Raji (cell line): Measurements from ENCODE around the gene GALNT13.

ENCODE experiments used
- POLR2A ChIP-seq: IDR thresholded peaks from 2 replicates; pipeline ENCODE4 v1.6.1; 2011; ENCODE audit warnings: low read depth, low read length, control low read depth; ENCODE audit not compliant: insufficient read depth

GALNT13 gene

DNA sequence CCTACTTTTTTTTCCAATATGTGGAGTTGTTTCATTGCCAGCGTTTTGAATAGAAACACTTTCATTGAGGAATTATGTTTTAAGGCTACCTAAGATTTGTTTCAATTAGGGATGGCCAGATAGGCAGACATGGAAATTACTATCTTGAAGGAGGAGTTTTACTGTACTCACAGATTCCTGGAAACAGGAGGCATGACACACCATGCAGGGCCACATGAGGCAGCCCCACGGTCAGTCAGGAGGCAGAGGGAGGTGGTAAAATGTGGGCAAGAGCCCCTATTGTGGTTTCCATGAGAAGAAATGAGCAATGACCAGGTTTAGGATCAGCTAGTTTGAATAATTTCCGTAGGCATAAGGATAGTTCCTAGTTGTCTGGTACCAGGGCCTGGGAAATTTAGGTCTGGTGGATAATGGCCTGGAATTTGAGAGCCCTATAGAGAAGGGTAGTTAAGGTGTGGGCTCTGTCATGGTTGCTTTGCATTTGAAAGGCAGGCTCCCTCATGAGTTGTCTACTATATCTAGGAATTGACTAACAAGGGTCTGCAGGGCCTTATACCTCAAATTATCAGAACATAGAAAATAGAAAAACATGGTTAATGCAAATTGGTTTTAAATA, 466.7 kb downstream of the GALNT13 start:
- no peak for TF ChIP-seq POLR2A

DNA sequence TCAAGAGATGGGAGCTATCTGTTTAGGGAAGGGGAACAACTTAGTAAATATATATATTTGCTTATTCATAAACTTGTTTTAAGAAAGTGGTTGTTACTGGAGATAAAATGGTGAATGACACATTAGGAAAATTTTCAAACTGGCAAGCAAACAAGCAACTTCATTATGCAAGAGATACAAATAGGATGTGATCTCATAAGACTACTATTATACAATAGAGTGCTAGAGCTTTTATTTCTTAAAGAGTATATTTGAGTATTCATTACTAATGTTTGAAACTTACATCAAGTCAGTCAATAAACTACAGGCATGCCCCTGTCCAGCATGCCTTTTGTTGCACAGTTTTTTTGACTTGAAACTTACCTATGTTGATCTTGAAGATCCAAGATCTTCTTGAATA, 471.6 kb downstream of the GALNT13 start:
- no peak for TF ChIP-seq POLR2A

DNA sequence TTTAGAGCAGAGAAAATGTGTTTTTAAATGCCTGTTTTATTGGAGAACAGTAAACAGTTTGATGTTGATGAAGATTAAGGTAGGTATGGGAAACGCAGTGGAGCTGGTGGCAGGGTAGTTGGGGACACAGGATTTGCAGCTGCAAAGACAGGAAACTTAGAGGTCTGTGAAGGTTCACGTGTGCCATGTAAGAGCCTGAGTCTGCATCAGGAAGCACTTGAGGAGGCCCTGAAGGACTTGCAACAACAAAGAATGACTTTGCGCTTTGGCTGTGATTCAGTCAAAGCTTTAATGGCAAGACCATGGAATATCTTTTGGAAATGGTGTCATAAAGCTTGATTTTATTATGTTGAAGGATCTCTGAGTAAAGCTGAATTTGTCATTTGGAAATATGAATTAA, 479.2 kb downstream of the GALNT13 start:
- TF ChIP-seq POLR2A, result no peak

DNA sequence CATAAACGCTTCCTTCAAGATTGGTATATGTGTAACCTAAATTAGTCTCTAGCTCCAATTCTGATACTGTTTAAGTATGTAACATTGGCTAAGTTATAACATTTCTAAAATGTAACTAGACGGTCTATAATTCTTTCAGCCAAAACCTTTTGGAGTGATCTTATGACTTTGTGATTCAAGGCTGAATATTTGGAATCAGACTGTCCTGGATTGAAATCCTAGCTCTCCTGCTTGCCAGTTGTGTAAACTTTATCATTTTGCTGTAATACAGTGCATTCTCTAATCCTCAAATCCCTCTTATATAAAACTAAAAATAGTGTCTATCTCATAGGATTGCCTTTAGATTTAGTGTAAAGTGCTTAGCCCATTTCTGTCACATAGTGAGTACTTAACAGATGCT, 489.6 kb downstream of the GALNT13 start:
- no peak for TF ChIP-seq POLR2A

DNA sequence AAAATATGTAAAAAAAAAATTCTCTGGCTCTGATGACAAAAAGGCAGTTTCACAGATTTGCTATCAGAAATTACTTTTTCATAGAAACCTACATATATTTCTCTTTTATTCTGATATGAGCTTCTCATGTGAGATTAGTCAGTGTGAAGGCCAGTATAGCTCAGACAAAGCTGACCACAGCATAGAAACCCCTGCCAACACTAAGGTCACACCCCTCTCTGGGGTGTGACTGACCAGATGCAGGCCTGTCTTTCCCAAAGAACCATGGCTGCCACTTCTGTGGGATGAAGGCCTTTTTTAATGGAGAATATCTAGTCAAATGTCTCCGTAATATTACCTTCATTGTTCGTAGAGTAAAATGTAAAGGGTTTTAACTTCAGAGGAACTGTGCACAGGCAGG, 496.4 kb downstream of the GALNT13 start:
- no peak for TF ChIP-seq POLR2A

DNA sequence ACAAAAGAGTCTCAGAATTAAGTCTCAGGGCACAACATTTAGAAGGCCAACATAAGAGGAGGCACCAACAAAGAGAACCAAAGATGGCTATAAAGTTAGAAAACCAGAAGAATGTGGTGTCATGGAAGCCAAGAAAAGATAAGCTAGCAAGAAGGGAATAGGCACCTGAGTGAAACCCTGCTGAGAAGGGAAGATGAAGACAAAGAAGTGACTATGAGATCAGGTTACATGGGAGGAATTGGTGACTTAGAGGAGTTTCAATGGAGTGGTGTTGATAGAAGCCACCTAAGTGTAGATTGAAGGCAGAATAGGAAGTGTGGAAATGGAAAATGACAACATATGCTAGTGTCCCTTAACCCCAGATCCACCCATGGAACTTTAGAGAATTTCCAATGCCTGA, 499.2 kb downstream of the GALNT13 start:
- no peak for TF ChIP-seq POLR2A

DNA sequence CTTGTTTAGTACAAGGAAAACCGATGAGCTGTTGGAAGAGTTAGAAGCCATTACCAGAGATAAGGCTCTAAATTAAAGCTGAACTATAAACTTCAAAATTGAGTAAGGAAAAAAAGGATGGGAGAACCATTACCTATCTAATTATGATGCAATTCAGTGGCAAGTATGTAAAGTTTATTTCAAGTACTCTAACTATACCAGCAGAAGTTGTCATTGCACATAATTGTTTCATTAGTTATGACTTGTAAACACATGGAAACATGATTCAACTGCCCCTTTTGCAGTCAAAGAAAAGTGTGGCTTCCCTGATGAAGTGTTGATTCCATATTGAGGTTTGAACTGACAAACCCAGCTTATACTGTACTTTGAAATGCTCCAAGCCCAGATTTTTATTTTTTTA, 502.7 kb downstream of the GALNT13 start:
- TF ChIP-seq POLR2A, result no peak

DNA sequence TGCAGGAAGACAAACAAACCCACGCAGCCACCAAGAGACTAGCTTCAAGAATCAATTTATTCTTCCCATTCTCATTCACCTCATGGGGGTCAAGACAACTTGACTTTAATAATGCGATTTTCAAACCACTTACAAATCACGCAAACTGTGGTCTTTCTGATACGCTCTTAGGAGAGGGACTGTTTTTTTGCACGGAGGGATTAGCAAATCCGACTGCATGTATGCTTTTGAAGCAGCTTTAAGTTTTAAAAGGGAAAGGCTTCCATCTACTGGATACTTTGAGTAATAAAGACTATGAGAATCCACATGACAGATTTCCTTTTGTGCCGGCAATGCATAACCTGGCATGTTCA, 503.8 kb downstream of the GALNT13 start:
- TF ChIP-seq POLR2A, result no peak

DNA sequence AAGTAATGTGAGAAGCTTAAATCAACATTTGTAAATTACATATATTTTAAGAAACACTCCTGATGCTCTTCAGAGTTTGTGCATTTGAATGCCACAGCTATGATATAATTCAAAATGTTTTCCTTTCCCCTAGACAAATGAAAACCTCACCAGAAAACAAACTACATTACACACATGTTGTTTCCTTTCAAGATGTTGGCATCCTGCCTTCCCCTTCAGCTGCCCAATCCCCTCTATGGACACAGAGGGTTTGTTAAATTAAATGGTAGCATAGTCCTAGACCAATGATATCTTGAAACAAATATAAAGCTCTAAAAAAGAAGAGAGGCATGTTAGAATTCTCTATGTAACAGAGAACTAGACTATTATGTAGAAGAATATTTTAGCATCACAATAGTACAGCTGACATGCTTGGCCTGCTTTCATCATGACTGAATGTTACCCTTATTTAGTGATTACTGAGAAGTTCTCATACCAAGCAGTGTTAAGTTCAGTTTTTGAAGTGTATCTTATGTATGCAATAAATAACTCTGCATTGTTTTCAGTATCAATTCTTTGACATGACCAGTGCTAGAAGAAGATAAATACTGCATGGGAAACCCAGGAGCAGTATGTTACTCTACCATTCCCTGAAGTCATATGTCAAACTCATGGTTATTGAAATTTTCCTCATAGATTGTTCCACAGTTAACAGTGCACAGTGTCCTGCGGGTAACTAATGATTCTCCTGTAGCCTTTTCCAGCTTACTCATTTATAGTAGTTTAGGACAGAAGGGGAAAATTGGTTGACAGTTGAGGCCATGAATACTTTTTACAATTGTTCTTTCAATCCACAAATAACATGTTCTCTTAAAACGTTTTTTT, 510.4 kb downstream of the GALNT13 start:
- no peak for TF ChIP-seq POLR2A

DNA sequence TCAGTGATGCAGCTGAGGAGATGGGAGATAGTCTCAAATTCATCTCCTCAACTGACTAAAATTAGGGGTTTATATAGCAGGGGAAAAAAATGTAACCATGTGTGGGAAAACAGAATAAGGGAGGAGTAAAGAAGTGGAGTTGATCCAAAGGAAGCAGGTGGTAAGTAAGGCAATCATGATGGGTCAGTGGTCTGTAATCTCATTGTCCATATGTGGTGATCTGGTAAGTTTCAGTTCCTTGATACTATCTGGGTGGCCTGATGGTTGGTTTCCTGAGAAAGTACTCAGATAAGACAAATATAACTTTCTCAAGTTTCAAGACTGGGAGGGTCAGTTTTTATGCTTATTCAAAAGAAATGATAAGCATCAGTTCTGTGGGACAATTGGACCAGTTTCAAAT, 514.5 kb downstream of the GALNT13 start:
- no peak for TF ChIP-seq POLR2A

DNA sequence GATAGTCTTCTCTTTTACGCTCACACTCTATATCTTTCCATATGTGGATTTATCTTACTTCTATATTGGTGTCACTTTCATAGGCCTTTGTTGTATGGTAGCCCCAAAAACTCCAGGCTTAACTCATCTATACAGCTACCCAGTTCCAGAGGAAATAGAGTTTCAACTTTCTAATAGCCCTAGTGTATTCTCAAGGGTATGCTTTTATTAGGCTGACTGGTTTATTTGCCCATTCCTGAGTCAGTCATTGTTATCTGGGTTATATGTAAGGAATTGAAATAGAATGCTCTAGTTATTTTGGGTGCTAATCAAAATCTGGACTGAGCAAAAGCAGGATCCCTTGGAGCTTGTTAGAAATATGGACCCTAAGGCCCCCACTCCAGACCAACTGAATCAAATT, 519.3 kb downstream of the GALNT13 start:
- TF ChIP-seq POLR2A, result no peak

DNA sequence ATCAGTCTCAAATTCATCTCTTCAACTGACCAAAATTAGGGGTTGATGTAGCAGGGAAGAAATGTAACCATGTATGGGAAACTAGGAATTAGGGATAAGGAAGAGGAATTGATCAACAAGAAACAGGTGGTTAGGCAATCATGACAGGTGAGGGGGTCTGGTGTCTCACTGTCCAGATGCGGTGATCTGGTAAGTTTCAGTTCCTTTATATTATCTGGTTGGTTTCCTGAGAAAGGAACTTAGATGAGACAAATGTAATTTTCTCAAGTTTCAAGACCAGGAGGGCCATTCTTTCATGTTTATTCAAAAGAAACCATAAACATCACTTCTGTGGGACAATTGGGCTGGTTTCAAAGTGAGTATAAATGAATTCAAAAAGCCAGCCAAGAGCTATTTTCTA, 520.5 kb downstream of the GALNT13 start:
- TF ChIP-seq POLR2A, result no peak

DNA sequence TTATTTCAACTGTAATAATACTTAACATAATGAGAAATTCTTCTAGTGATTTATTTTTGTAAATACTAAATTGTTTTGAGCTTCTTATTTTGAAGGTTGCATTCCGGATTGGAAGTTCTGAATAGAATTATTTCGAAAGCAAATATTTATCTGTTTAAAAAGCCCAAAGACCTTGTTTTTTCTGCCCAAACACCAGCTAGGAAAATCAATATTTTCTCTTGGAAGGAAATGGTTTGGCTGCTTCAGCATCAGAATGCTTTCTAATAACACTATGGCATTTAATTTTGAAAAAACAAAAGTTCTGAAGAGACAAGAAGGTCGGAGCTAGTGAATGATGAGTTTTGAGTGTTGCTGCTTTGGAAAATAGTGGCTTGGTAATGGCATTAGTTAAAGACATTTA, 522.9 kb downstream of the GALNT13 start:
- TF ChIP-seq POLR2A, result no peak

DNA sequence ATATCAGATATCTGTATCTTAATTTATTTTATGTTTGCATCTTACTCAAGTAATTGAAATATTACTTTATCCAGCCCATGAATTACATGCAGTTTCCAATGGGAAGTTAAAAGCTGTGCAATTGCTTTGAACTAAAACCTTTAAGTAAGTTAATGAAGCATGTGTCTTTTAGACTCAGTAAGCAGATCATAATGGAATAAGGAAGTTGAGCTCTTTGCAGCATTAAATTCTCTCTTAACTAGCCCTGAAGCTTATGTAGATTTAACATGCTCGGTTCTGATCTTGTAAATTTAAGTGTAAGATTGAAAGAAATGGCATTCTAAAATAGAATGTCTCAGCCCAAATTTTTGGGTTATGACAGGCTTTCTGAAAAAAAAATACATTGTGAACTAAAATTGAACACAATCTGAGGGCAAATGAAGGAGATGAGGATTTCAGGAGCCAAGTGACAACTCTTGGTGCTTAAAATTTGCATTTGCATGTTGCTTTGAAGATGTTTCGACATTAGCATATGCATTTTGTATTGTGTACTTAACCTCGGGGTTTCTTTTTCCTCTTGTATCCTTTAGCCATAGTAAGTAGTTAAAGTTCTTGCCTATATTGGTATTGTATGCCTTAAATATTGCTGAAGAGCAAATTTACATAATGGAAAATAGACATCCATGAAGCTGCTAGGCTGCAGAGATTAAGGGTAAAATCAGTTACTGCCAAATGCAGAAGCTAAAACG, 529.0 kb downstream of the GALNT13 start:
- TF ChIP-seq POLR2A, result no peak

DNA sequence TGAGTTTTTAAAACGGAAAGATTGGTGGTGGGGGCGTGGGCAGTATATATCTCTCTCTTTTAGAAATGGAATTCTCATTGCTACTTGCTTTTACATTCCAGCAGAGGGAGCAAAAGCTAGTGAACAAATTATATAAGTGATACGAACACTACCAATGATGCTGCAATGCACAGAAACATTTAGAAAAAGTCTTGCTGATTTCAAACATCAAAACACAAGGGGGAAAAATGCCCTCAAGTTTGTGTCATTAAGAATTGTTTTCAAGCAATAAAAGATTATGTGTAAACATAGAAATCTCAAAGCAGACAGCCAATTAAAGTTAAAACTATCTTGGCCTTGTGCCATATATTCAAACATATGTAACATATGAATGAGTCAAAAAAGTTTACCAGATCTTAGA, 530.5 kb downstream of the GALNT13 start:
- TF ChIP-seq POLR2A, result no peak

DNA sequence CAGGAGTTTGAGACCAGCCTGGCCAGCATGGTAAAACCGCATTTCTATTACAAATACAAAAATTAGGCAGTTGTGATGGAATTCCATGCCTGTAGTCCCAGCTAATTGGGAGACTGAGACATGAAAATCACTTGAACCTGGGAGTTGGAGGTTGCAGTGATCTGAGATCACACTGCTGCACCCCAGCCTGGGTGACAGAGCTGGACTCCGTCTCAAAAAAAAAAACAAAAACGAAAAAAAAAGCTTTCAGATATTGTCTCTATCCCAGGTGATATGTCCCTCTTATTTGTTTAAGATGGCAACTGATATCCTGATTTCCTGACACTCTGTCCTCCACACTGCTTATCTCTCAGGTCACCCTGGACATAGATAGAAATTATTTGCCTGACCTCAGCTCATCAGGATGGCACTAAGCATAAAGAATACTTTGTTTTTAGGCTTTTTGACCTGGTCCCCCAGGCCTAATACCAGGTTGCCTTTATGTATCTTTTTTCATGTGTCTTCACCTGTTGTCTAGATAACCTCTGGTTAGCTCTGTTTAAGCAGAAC, 531.6 kb downstream of the GALNT13 start:
- TF ChIP-seq POLR2A, result no peak
